SK-N-SH (cell line): ENCODE measurements around the gene AHCYL1. TPM values are rescaled to one million over a fixed set of nuclear protein-coding genes. Genes with fewer than 3 reads are reported as not detected.
A peak's percentile ranks its signal among the peaks of the same experiment; 100 is the strongest.

Experiments
- CTCF ChIA-PET: fragments of 300-600, 350-600 bp; formaldehyde crosslinking; extraction: SDS; loops from one replicate; lab custom pipeline; 2021; lab: Yijun Ruan, JAX
- POLR2A ChIA-PET: fragments of 350-600 bp; sonication (Branson Sonifier 250); formaldehyde crosslinking; extraction: SDS; loops from one replicate; lab custom pipeline; 2020; ENCODE audit warnings: antibody characterized with exemption, inconsistent platforms; lab: Yijun Ruan, JAX
- DNase-seq: peaks from one replicate; pipeline ENCODE4 v3.0.0; 2012
- H2AFZ ChIP-seq: fragments of 200-600 bp; sonication (generic); 2 replicates; pipeline ENCODE4 v1.8.1; 2016; ENCODE audit warnings: antibody characterized with exemption, mild to moderate bottlenecking, low read depth
- H3F3A ChIP-seq: fragments of 200-600 bp; sonication (generic); replicated peaks from 2 replicates; pipeline ENCODE3; 2016; ENCODE audit warnings: antibody characterized with exemption, mild to moderate bottlenecking; ENCODE audit not compliant: insufficient read depth
- H3K27ac ChIP-seq, 2 experiments: fragments of 200-500 bp in 1 of 2; fragments of 200-600 bp in 1 of 2; sonication (Bioruptor generic) in 1 of 2; sonication (generic), shearing (Covaris generic) in 1 of 2; 2 replicates each; pipeline versions ENCODE4 v1.5.1 to v1.6.1; 2014 to 2016; ENCODE audit warnings: low read depth in 2 of 2, inconsistent platforms in 1 of 2, low read length in 1 of 2, mild to moderate bottlenecking in 1 of 2, mixed read lengths in 1 of 2
- H3K27me3 ChIP-seq: fragments of 200-600 bp; sonication (generic), shearing (Covaris generic); 2 replicates; pipeline ENCODE4 v1.6.1; 2016; ENCODE audit warnings: mixed run types; ENCODE audit not compliant: insufficient read depth
- H3K36me3 ChIP-seq, 2 experiments: fragments of 200-500 bp in 1 of 2; fragments of 200-600 bp in 1 of 2; sonication (Bioruptor generic) in 1 of 2; sonication (generic) in 1 of 2; replicated peaks in 1 of 2; 2 replicates each; pipeline versions ENCODE3 to v1.5.1; 2014 to 2016; ENCODE audit warnings: low read length in 1 of 2, mild to moderate bottlenecking in 1 of 2; ENCODE audit not compliant: insufficient read depth in 2 of 2, control insufficient read depth in 1 of 2
- H3K4me1 ChIP-seq, 2 experiments: fragments of 200-500 bp in 1 of 2; fragments of 200-600 bp in 1 of 2; sonication (Bioruptor generic) in 1 of 2; sonication (generic), shearing (Covaris generic) in 1 of 2; 2 replicates each; pipeline versions ENCODE4 v1.5.1 to v1.6.1; 2014 to 2016; ENCODE audit warnings: low read depth in 1 of 2, low read length in 1 of 2, mixed run types in 1 of 2; ENCODE audit not compliant: insufficient read depth in 2 of 2, control insufficient read depth in 1 of 2
- H3K4me2 ChIP-seq: fragments of 200-600 bp; sonication (generic), shearing (Covaris generic); 2 replicates; pipeline ENCODE4 v1.6.1; 2017; ENCODE audit warnings: mixed run types
- H3K4me3 ChIP-seq, 2 experiments: fragments of 200-500 bp in 1 of 2; fragments of 200-600 bp in 1 of 2; sonication (Bioruptor generic) in 1 of 2; sonication (generic), shearing (Covaris generic) in 1 of 2; 2 replicates each; pipeline versions ENCODE4 v1.5.1 to v1.8.1; 2014 to 2016; ENCODE audit warnings: low read depth in 2 of 2, inconsistent platforms in 1 of 2, low read length in 1 of 2, mild to moderate bottlenecking in 1 of 2, mixed read lengths in 1 of 2, moderate library complexity in 1 of 2
- H3K79me2 ChIP-seq: fragments of 200-600 bp; sonication (generic); 2 replicates; pipeline ENCODE4 v1.8.1; 2017; ENCODE audit warnings: mild to moderate bottlenecking; ENCODE audit not compliant: insufficient read depth
- H3K9ac ChIP-seq: fragments of 200-600 bp; sonication (generic); 2 replicates; pipeline ENCODE4 v1.6.1; 2017; ENCODE audit warnings: mixed run types
- H3K9me2 ChIP-seq: fragments of 200-600 bp; sonication (generic); 2 replicates; pipeline ENCODE4 v1.6.1; 2017; ENCODE audit warnings: mixed run types
- H3K9me3 ChIP-seq: fragments of 200-600 bp; sonication (generic); 2 replicates; pipeline ENCODE4 v1.6.1; 2017; ENCODE audit warnings: mixed run types, mild to moderate bottlenecking, moderate library complexity
- H4K20me1 ChIP-seq: fragments of 200-600 bp; sonication (generic); 2 replicates; pipeline ENCODE4 v1.6.1; 2017; ENCODE audit warnings: mild to moderate bottlenecking, mixed run types; ENCODE audit not compliant: insufficient read depth
- CTCF ChIP-seq: fragments of 200-600 bp; sonication (generic); IDR thresholded peaks from 2 replicates; pipeline ENCODE4 v1.6.1; 2017; ENCODE audit warnings: antibody characterized with exemption, mild to moderate bottlenecking, moderate library complexity
- GABPA ChIP-seq: IDR thresholded peaks from 2 replicates; pipeline ENCODE4 v1.4.0; 2012; ENCODE audit warnings: low read depth, mild to moderate bottlenecking
- JUND ChIP-seq: IDR thresholded peaks from 2 replicates; pipeline ENCODE4 v1.4.0; 2012
- POLR2AphosphoS5 ChIP-seq: IDR thresholded peaks from 2 replicates; pipeline ENCODE4 v1.6.1; 2012; ENCODE audit warnings: low read depth, low read length
- RAD21 ChIP-seq: IDR thresholded peaks from 2 replicates; pipeline ENCODE4 v1.6.1; 2012; ENCODE audit warnings: mild to moderate bottlenecking, low read length
- REST ChIP-seq: IDR thresholded peaks from 2 replicates; pipeline ENCODE4 v1.6.1; 2012; ENCODE audit warnings: mild to moderate bottlenecking, low read depth, low read length, moderate library complexity
- TCF12 ChIP-seq: IDR thresholded peaks from 2 replicates; pipeline ENCODE4 v1.4.0; 2012
- YY1 ChIP-seq: IDR thresholded peaks from 2 replicates; pipeline ENCODE4 v1.4.0; 2012; ENCODE audit warnings: low read depth, mild to moderate bottlenecking
- WGBS: methylation state at CpG from one replicate; pipeline ENCODE4 v1.1.6; 2017; ENCODE audit warnings: low lambda C conversion rate; 5-methylcytosine and 5-hydroxymethylcytosine counted together
- polyA plus RNA-seq, 3 experiments: library from polyadenylated mRNA; depleted of rRNA; stranded (reverse); fragments of >200 nt; gene quantifications; 2 replicates each; pipeline ENCODE4 v1.2.3, GENCODE V29; 2012

AHCYL1 gene
- polyA plus RNA-seq, 1 of the 3 experiments (the other 2 are of a cell fraction) = 39.7 TPM

GRCh38 chr1:110059133-110059863 lies 74.7 kb downstream of the AHCYL1 start (continued):
- no peak for TF ChIP-seq CTCF
- no peak for TF ChIP-seq REST
- TF ChIP-seq YY1 = no peak
- peak; percentile 91 for TF ChIP-seq TCF12
- TF ChIP-seq GABPA = no peak
- peak; percentile 25; the same call in 1 of the 2 replicates for TF ChIP-seq JUND

- Histone ChIP-seq H3K27me3 (no peaks in the 10 kb centered on the region), H3K9ac (no peak overlapping the region), H3K4me1 (peaks cover 42 to 97% of the 10 kb centered on the region in 2 experiments), H3K9me2 (no peaks in the 10 kb centered on the region), H3K4me3 (no peak overlapping the region; a peak in 1 of 4 replicates), H3K27ac (peak overlapping the region in 1 of 2 experiments; percentile 93; a peak in 2 of 4 replicates), H3K4me2 (no peak overlapping the region), H3K9me3 (no peaks in the 10 kb centered on the region), H3F3A (peaks cover 34% of the 10 kb centered on the region), H3K79me2 (no peaks in the 10 kb centered on the region; the same call in 1 of the 2 replicates), H3K36me3 (peaks cover 20 to 31% of the 10 kb centered on the region in 2 experiments), H2AFZ (no peak overlapping the region), H4K20me1 (peaks cover 10% of the 10 kb centered on the region)
- TF ChIP-seq RAD21 (no peak), CTCF (peak; percentile 81), POLR2AphosphoS5 (no peak)
- 90% methylated on average over 8 of the region's 9 CpGs for WGBS
- no peak for DNase-seq
- ChIA-PET CTCF (interaction anchor here (0.6 to 42.0 kb wide), 24 partner anchors 9 to 592 kb away, joined by 3 to 1768 read pairs (median 4); partner anchors contain the start of genes STRIP1 and UBL4B), POLR2A (interaction anchor here (0.7 to 2.0 kb wide), 7 partner anchors 10 to 128 kb away, joined by 3 to 6 read pairs (median 5); partner anchors contain the start of gene STRIP1)
Measured at GRCh38 chr1:110060034-110060661, 75.6 kb downstream of the AHCYL1 start.
